Esophagus squamous epithelium (tissue), 4 donors: ENCODE results near the gene ST6GALNAC1.

ENCODE experiments used
- CTCF ChIP-seq, 6 experiments: fragments of 450-650 bp in 4 of 6; fragments of 200-600 bp in 2 of 6; sonication (generic) in 2 of 6; IDR thresholded peaks; one replicate each; pipeline ENCODE4 v1.5.1; 2016 to 2019; ENCODE audit warnings: antibody characterized with exemption in 6 of 6, mild to moderate bottlenecking in 4 of 6, moderate library complexity in 4 of 6
- POLR2A ChIP-seq, 4 donors: fragments of 450-650 bp; IDR thresholded peaks; one replicate each; pipeline ENCODE4 v1.6.1; 2017; ENCODE audit warnings: antibody characterized with exemption in 4 of 4, mild to moderate bottlenecking in 4 of 4, moderate library complexity in 3 of 4

GRCh38 chr17:76577876-76578275 lies 65.7 kb downstream of the ST6GALNAC1 start:
- no peak for TF ChIP-seq CTCF (IDR thresholded peaks at IDR 0.05)
- no peak for TF ChIP-seq POLR2A (IDR thresholded peaks at IDR 0.05)
